A204.1 (cell line): ENCODE results near the gene S100A16.
A peak's percentile ranks its signal among the peaks of the same experiment; 100 is the strongest.
"Not testable (repeated sequence)": the region's sequence is repeated elsewhere in the genome, so short reads cannot be mapped to it uniquely, and the experiment has no call there.

Source experiments
- FAIRE-seq: peaks from 2 replicates; lab custom pipeline; 2012; peaks lifted over from hg19 to GRCh38; lab: Jason Lieb, UNC

S100A16 gene

GRCh38 chr1:153585006-153585405, 27.9 kb downstream of the S100A16 start:
- no peak for FAIRE-seq

- FAIRE-seq: peak; percentile 25
Observed at GRCh38 chr1:153583976-153584375, 29.0 kb downstream of the S100A16 start.

DNA sequence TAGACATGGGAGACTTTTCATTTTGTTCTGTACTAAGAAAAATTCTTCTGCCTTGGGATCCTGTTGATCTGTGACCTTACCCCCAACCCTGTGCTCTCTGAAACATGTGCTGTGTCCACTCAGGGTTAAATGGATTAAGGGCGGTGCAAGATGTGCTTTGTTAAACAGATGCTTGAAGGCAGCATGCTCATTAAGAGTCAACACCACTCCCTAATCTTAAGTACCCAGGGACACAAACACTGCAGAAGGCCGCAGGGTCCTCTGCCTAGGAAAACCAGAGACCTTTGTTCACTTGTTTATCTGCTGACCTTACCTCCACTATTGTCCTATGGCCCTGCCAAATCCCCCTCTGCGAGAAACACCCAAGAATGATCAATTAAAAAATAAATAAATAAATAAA, 29.4 kb downstream of the S100A16 start:
- FAIRE-seq: not testable (repeated sequence)

DNA sequence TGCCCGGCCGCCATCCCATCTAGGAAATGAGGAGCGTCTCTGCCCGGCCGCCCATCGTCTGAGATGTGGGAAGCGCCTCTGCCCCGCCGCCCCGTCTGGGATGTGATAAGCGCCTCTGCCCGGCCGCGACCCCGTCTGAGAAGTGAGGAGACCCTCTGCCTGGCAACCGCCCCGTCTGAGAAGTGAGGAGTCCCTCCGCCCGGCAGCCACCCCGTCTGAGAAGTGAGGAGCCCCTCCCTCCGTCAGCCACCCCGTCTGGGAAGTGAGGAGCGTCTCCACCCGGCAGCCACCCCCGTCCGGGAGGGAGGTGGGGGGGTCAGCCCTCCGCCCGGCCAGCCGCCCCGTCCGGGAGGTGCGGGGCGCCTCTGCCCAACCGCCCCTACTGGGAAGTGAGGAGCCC, 30.1 kb downstream of the S100A16 start:
- not testable (repeated sequence) for FAIRE-seq

- no peak for FAIRE-seq
Observed at GRCh38 chr1:153578936-153579335, 34.0 kb downstream of the S100A16 start.

GRCh38 chr1:153578490-153578889, 34.4 kb downstream of the S100A16 start:
- FAIRE-seq: no peak

- FAIRE-seq: no peak
Observed at GRCh38 chr1:153577624-153578051, 35.3 kb downstream of the S100A16 start.

- FAIRE-seq: no peak
Observed at GRCh38 chr1:153577138-153577537, 35.8 kb downstream of the S100A16 start.

DNA sequence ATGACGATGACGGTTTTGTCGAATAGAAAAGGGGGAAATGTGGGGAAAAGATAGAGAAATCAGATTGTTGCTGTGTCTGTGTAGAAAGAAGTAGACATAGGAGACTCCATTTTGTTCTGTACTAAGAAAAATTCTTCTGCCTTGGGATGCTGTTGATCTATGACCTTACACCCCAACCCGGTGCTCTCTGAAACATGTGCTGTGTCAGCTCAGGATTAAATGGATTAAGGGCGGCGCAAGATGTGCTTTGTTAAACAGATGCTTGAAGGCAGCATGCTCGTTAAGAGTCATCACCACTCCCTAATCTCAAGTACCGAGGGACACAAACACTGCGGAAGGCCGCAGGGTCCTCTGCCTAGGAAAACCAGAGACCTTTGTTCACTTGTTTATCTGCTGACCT, 37.4 kb downstream of the S100A16 start:
- FAIRE-seq: not testable (repeated sequence)

- not testable (repeated sequence) for FAIRE-seq
Observed at GRCh38 chr1:153575081-153575491, 37.9 kb downstream of the S100A16 start.

DNA sequence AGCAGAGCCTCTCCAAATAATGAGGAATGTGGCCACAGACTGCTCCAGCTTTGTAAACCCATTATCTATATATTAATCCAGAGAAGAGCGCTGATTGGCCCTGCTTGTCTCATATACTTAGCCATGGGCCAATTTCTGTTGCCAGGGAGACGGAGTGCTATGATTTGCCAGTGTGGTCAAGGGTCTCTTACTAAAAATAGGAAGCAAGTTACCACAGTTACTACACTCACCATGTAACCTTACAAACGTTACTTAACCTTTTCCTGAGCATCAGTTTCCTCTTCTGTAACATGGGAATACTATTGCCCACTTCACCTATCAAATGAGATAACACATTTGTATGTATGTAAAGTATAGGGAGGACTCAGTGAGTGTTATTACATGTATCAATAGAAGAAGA, 39.6 kb downstream of the S100A16 start:
- FAIRE-seq: no peak

GRCh38 chr1:153572569-153573015, 40.3 kb downstream of the S100A16 start:
- no peak for FAIRE-seq

DNA sequence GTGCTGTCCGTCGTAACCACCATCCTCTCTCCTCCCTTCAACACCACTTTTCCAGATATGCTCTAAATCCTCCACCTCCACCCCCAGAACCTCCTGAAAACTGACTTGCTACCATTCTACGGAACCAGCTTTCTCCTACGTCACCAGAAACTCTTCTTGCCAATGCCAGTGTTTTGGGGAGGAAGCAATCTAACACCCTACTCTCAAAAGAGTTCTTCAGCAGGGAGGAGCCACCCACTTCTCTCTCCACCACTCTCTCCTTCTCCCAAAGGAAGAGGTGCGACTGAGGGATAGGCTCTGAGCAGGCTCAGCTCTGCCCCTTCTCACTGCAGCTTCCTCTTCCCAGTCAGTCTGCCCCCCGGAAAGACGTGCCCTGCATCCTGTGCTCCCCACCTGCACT, 41.2 kb downstream of the S100A16 start:
- no peak for FAIRE-seq

GRCh38 chr1:153570874-153571273, 42.1 kb downstream of the S100A16 start:
- FAIRE-seq: no peak

GRCh38 chr1:153569465-153569864, 43.5 kb downstream of the S100A16 start:
- FAIRE-seq: no peak

- no peak for FAIRE-seq
Observed at GRCh38 chr1:153568367-153569099, 44.4 kb downstream of the S100A16 start.

GRCh38 chr1:153567621-153568366, 45.1 kb downstream of the S100A16 start:
- no peak for FAIRE-seq

DNA sequence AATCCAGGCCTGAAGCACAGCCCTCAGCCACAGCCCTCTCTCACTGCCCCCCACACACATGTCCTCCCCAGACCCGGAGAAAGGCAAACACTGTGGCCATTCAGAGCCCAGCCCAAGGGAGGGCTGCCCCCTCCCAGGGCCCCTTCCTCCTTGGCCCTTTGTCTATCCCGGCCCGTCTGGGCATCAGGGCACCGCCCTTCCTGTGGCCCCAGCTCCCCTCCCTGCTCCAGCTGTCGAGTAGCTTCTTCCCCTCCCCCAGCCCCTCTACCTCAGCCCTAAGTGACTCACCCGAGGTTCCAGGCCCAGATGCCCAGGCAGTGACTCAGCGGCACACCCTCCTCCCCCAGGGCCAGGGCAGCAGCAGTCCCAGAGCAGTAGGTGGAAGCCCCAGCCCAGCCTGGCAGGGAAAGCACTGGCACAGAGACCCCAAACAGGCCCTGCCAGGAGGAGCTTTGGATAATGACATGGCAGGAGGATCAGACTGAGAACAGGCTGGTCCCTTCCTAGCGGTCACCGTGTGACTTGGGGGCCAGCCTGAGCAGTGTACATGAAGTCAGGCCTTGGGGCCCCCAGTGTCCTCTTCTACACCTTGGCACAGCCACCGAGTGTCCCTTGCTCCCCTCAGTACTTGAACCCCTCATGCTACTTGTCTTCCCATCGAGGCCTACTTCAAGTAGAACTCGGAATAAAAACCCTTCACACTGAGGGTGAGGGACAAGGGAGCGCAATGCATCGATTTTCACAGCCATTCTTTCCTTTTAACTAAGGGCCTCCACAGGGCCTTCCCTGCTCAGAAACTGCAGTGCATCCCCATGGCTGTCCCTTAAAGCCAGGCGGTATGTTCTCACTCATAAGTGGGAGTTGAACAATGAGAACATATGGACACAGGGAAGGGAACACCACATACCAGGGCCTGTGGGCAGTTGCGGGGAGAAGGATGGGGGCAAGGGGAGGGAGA, 46.2 kb downstream of the S100A16 start:
- FAIRE-seq: no peak

DNA sequence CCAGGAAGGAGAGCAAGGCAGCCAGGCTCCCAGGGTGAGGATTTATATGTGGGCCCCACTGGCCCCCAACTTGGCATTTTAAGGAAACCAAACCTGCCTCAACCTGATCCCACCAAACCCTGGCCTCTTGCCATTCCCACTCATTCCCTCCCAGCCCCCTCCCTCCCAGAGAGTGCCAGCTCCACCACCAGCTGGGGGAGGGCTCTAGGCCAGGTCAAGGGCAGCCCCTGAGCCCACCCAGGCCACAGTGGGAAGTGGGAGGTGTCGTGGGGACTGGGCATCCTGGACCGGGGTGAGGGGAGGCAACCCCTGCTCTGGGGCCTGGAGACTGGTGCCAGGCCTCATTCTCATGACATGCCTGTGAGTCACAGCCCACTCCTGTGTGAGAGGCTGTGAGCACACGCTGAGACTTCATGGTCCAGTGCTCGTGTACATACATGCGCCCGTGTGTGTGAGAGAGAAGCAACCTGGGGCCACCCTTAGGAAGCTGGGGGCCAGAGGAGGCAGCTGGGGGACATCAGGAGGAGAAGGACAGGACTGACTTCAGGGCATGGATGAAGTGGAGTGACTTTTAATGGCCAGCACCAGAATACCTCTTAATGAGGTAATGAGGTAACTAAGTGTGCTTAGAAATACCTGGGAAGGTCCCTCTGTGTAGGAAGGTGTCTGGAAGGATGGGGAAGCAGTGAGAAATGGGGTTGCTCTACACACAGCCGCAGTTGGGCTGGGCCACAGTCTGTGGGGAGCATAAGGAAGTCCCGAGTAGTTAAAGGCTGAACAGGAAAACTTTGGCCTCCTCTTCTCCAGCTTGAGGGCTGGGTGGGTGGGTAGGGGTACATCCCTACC, 47.2 kb downstream of the S100A16 start, which contains the start of gene S100A2:
TSS of gene S100A2 (minus strand) at position 316 of the 846 bp plus-strand sequence. CDS start 1,967 bp downstream, outside the sequence.
- no peak for FAIRE-seq

DNA sequence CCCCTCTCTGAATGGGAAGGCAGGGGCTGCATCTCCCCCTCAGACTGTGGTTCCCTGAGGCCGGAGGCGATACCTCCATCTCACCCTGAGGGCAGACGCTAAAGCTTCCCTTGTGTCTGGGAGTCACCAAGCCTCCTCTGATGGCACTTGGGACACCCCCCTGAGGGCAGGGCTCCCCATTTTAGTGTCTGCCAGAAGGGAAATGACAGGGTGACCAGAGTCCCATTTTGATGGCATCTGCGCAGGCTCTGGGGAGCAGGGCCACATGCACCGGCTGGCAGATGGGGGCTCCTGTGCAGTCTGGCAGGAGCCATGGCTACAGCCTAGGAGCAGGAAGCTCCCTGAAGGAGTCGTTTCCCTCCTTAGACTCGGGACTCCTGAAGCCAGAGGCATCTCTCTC, 48.9 kb downstream of the S100A16 start:
- FAIRE-seq: no peak

GRCh38 chr1:153563483-153563901, 49.4 kb downstream of the S100A16 start:
- no peak for FAIRE-seq
